Skeletal muscle satellite cell (primary cell): ENCODE measurements around the gene CTIF.

Experiments used
- H3K27me3 ChIP-seq: 2 replicates; pipeline ENCODE4 v1.7.0; 2013; ENCODE audit warnings: low read length; ENCODE audit not compliant: control insufficient read depth, insufficient read depth
- H3K36me3 ChIP-seq: 2 replicates; pipeline ENCODE4 v1.7.0; 2013; ENCODE audit warnings: mild to moderate bottlenecking, control low read depth, low read length; ENCODE audit not compliant: insufficient read depth
- H3K4me1 ChIP-seq: 2 replicates; pipeline ENCODE4 v1.7.0; 2013; ENCODE audit warnings: low read length; ENCODE audit not compliant: control insufficient read depth, insufficient read depth
- H3K4me2 ChIP-seq: 2 replicates; pipeline ENCODE4 v1.7.0; 2013; ENCODE audit warnings: mild to moderate bottlenecking, low read length
- H3K4me3 ChIP-seq: 2 replicates; pipeline ENCODE4 v1.7.0; 2013; ENCODE audit warnings: low read length
- H3K9ac ChIP-seq: 2 replicates; pipeline ENCODE4 v1.7.0; 2013; ENCODE audit warnings: mild to moderate bottlenecking, low read depth, low read length, moderate library complexity
- H3K9me3 ChIP-seq: replicated peaks from 2 replicates; pipeline ENCODE4 v1.7.0; 2013; ENCODE audit warnings: mild to moderate bottlenecking, control low read depth, low read length

The CTIF gene

DNA sequence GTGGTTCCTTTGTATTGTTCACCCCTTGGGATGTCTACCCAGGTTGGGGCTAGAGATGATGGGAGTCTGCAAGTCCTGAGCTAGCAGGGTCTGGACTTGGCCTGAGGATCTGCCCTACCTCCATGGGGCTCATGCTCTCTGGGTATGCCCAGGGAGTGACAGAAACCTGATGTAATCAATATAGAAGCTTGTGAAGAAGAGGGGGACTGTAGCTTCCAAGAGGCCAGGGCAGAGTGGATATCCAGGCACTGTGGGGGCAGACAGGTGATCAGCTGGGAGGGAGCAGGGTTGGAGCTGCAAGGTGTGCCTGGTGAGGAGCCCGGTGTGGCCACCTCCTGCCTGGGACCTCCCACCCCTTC lies 164.2 kb downstream of the CTIF start:
- Histone ChIP-seq H3K36me3 (peaks cover 15% of the 10 kb centered on the region), H3K9me3 (no peaks in the 10 kb centered on the region), H3K27me3 (no peaks in the 10 kb centered on the region), H3K4me3 (no peak overlapping the region), H3K4me2 (no peak overlapping the region), H3K9ac (no peak overlapping the region), H3K4me1 (no peaks in the 10 kb centered on the region)

DNA sequence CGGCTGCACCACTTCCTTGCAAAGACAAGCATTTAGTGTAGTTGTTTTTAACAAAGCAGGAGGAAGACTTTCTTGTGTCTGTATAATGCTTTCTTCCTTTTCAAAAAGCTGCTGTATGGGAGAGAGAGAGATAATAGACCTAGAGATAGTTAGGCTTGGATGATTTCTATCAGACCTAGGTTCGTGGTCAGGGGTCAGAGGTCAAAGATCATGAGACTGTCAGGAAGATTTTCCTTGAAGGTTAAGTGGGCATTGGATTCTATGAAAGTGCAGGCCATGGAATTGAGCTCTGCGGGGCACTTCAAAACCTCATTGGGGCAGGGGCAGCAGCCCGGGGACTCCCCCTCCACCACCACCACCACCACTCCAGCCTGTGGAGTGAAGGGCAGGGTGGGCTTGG lies 164.6 kb downstream of the CTIF start:
- Histone ChIP-seq H3K27me3 (no peaks in the 10 kb centered on the region), H3K9me3 (no peaks in the 10 kb centered on the region), H3K4me3 (no peak overlapping the region), H3K36me3 (peaks cover 17% of the 10 kb centered on the region), H3K9ac (no peak overlapping the region), H3K4me1 (no peaks in the 10 kb centered on the region), H3K4me2 (no peak overlapping the region)

DNA sequence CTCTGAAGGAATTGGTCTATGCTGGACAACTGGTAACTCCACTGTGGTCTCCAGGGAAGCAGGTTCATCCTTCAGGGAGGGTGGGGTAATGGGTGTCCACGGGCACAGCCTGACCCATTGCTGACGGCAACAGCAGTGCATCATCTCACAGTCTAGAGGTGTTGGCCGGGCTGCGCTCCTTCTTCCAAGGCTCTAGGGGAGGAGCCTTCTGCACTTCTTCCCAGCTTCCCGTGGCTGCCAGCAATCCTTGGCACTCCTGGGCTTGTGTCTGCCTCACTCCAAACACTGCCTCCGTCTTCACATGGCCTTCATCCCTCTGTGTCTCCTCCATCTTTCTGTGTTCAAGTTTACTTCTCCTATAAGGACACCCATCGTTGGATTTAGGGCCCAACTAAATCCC lies 166.2 kb downstream of the CTIF start:
- no peaks in the 10 kb centered on the region for H3K9me3 ChIP-seq
- H3K9ac ChIP-seq, result no peak overlapping the region
- no peaks in the 10 kb centered on the region for H3K4me1 ChIP-seq
- H3K4me2 ChIP-seq, result no peak overlapping the region
- H3K36me3 ChIP-seq, result peaks cover 26% of the 10 kb centered on the region
- no peaks in the 10 kb centered on the region for H3K27me3 ChIP-seq
- H3K4me3 ChIP-seq, result no peak overlapping the region

DNA sequence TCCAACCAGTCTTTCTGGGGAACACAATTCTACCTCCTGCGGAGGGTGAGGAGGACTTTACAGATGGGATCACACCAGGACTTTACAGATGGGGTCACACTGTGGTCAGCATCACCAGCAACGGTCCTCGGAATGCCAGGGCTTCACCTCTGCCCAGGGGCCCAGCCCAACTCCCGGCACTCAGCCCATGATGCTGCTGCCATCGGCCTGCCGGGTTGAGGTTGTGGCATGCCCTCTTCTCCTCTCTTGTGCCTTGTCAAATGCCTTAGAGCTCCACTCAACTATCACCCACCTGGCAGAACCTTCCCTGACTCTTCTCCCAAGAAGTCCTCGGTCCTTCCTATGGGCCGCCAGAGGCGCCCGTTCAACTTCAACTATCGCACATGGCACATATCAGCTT lies 166.7 kb downstream of the CTIF start:
- Histone ChIP-seq H3K9ac (no peak overlapping the region), H3K4me3 (no peak overlapping the region), H3K9me3 (no peaks in the 10 kb centered on the region), H3K27me3 (no peaks in the 10 kb centered on the region), H3K36me3 (peaks cover 24% of the 10 kb centered on the region), H3K4me2 (no peak overlapping the region), H3K4me1 (no peaks in the 10 kb centered on the region)

DNA sequence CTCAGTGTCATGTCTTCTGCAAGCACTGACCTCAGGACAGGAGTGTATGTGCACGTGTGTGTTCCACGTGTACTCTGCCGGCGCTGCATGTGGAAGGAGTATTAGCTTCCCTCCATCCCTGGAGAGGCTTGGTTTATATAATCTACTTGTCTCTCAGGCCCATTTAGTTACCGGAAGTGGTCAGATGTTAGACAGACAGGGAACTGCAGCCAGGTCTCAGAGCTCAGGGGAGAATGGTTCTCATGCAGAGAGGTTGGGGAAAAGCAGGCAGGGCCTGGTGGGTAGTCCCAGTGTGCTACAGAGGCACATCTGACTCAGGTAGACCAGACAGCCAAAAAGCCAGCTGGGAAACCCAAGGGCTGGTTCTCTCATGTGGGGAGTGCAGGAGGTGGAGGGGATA lies 167.9 kb downstream of the CTIF start:
- peaks cover 22% of the 10 kb centered on the region for H3K36me3 ChIP-seq
- no peaks in the 10 kb centered on the region for H3K9me3 ChIP-seq
- H3K9ac ChIP-seq, result no peak overlapping the region
- H3K4me1 ChIP-seq, result peaks cover 1% of the 10 kb centered on the region
- no peak overlapping the region for H3K4me3 ChIP-seq
- no peak overlapping the region for H3K4me2 ChIP-seq
- no peaks in the 10 kb centered on the region for H3K27me3 ChIP-seq

DNA sequence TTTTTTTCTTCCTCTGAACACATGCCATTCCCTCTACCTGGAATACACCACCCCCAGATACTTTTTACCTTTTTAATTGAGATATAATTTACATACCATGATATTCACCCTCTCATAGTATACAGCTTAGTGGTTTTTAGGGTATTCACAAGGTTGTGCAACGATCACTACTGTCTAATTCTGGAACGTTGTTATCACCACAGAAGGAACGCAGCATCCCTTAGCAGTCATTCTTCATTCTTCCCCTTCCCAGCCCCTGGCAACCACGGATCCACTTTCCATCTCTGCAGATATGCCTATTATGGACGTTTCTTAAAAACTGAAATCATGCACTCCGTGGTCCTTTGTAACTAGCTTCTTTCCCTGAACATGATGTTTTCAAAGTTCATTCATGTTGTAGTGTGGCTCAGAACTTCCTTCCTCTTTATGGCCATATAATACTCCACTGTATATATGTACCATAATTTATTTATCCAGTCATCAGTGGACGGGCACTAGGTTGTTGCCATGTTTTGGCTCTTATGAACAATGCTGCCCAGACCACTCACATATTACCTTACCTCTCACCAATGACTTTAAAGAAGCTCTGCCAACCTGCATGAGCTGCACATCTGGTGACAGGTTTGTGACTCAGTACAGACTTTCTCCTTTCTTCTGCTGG lies 168.9 kb downstream of the CTIF start:
- H3K27me3 ChIP-seq, result no peaks in the 10 kb centered on the region
- no peaks in the 10 kb centered on the region for H3K9me3 ChIP-seq
- no peak overlapping the region for H3K9ac ChIP-seq
- peaks cover 10% of the 10 kb centered on the region for H3K4me1 ChIP-seq
- no peak overlapping the region for H3K4me3 ChIP-seq
- H3K36me3 ChIP-seq, result peaks cover 22% of the 10 kb centered on the region
- no peak overlapping the region for H3K4me2 ChIP-seq

DNA sequence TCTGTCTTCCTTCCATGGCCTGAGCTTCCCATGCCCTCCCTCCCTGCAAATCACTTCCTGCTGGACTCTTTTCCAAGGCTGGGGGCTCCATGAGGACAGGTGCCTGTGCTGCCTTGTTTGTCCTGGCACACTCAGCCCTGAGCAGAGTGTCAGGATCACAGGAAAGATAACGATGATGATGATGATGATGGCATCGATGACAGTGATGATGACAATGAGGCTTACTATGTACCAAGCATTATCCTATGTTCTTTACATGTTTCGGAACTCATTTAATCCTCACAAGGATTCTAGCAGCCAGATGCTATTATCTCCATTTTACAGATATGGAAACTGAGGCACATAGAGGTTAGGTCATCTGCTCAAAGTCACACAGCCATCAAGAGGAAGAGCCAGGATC lies 170.0 kb downstream of the CTIF start:
- H3K9me3 ChIP-seq, result no peaks in the 10 kb centered on the region
- H3K27me3 ChIP-seq, result no peaks in the 10 kb centered on the region
- H3K9ac ChIP-seq, result no peak overlapping the region
- peaks cover 22% of the 10 kb centered on the region for H3K36me3 ChIP-seq
- no peak overlapping the region for H3K4me3 ChIP-seq
- H3K4me1 ChIP-seq, result peaks cover 10% of the 10 kb centered on the region
- no peak overlapping the region for H3K4me2 ChIP-seq

DNA sequence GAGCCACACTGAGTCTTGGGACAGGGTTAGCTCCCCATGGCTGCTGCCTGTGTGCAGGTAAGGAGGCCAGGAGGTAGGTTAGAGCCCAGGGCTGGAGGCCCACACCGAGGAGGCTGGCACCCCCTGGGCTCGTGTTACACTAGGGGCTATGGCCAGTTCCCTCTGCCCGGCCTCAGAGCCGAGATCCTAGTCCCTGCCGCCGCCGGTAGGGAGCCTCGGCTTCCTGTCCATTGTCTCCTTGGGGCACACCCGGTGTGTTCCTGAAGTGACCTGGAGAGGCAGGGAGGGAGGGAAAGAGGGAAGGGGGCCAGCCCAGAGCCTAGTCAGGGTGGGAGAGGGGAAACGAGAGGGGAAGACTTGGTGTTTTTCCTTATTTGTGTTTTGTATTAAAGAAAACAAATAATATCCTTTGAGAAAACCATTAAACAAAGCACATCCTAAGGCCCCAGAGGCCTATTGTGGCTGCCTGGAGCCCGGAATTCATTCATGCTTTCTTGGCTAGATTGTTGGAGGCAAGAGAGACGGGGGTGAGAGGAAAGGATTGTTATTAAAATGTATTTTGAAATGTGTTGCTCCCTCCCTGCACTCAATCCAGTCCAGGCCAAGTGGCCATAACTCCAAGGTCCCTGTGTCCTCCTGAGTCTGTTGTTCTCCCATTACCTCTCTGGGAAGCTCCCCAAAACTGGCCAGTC lies 170.7 kb downstream of the CTIF start:
- Histone ChIP-seq H3K4me2 (no peak overlapping the region), H3K36me3 (peaks cover 23% of the 10 kb centered on the region)

DNA sequence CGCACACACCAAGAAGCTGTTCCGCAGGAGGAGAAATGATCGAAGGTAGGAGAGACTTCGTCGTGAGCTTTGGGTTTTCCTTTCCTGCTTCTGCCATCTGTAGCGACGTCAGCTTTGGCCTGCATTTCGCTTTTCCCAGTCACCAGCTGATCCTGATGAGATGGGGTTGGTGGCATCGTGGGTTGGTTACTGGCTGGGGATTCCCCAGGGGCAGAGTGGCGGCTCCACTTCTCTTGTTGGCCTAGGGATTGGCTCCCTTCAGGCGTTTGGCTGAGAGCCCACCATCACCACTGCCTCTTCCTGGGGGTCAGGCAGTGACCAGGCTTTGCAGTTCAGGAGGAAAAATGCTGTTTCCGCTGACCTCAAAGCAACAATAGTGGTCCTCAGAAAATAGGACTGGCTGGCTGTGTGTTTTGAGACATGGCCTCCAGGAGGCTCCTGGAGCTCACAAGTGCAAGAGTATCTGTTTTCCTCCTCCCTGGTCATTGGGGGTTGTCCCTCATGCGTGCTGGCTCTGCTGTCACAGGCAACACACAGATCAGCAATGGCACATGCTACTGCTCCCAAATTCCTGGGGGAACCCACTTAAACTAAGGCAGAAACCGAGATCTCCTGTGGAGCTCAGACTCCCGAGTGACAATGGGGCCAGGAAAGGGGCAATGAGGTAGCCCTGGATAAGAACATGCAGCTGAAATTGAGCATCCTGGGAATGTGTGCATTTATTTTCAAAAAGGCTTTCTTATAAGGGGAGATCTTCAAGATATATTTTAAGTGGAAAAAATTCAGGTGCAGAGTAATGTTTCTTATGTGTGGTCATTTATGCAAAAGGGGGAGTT lies 173.0 kb downstream of the CTIF start:
- no peaks in the 10 kb centered on the region for H3K27me3 ChIP-seq
- peaks cover 13% of the 10 kb centered on the region for H3K4me1 ChIP-seq
- no peak overlapping the region for H3K9ac ChIP-seq
- H3K4me2 ChIP-seq, result no peak overlapping the region
- H3K9me3 ChIP-seq, result no peaks in the 10 kb centered on the region
- H3K4me3 ChIP-seq, result no peak overlapping the region
- H3K36me3 ChIP-seq, result peaks cover 22% of the 10 kb centered on the region

More for the DNA sequence above, 170.7 kb downstream of the CTIF start:
- Histone ChIP-seq H3K9me3 (no peaks in the 10 kb centered on the region), H3K27me3 (no peaks in the 10 kb centered on the region), H3K9ac (no peak overlapping the region), H3K4me3 (no peak overlapping the region), H3K4me1 (peaks cover 10% of the 10 kb centered on the region)

DNA sequence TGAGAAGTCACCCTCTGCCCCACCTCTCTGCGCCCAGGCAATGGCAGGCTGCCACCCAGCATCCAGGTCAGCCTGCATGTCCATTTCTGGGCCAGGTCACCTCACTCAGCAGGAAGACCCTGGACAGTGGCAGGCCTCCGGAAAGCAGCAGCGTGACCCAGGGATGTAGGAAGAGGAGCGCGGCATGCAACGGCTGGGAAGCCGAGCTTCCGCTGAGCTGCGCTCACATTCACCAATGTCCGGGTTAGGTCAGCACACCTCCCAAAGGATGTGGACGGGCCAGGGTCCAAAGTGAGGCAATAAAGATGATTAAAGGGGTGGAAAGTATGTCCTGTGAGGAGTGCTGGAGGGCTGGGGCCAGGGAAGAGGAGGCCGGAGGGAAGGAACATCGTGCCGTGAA lies 174.5 kb downstream of the CTIF start:
- H3K9ac ChIP-seq, result no peak overlapping the region
- peaks cover 19% of the 10 kb centered on the region for H3K36me3 ChIP-seq
- no peaks in the 10 kb centered on the region for H3K27me3 ChIP-seq
- peaks cover 13% of the 10 kb centered on the region for H3K4me1 ChIP-seq
- H3K4me3 ChIP-seq, result no peak overlapping the region
- H3K4me2 ChIP-seq, result no peak overlapping the region
- no peaks in the 10 kb centered on the region for H3K9me3 ChIP-seq

DNA sequence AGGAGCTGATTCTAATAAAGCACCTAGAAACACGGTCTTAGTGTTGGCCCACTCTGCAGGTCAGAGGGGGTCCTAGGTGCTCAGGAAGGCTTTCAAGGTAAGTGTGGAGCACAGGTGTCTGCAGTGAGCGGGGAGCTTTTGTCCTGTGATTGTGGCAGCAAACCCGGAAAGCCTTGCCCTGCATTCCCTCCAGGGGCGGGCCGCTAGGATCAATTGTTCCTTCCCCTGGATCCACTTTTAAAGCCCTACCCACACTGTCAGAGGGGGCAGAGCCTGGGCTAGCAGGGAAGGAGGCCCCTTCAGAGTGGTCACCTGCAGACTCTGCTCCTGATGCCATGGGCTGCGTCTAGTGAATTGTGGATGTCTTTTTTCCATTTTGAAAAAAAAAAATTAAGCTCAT lies 176.0 kb downstream of the CTIF start:
- Histone ChIP-seq H3K36me3 (peaks cover 22% of the 10 kb centered on the region), H3K4me2 (no peak overlapping the region), H3K9me3 (no peaks in the 10 kb centered on the region), H3K27me3 (no peaks in the 10 kb centered on the region), H3K4me3 (no peak overlapping the region), H3K9ac (no peak overlapping the region), H3K4me1 (peaks cover 14% of the 10 kb centered on the region)
